Measurements from ENCODE around the gene ROBO4. TPM values are rescaled to one million over a fixed set of nuclear protein-coding genes. Genes with fewer than 3 reads are reported as not detected.

Gene ROBO4
- total and polyA plus RNA-seq, 10 donors: 6.7 to 246 (median 144) TPM

- Histone ChIP-seq H3K27ac (peak overlapping the region in 6 of 8 donors; percentile 20 to 83 (median 82)), H3K4me1 (peaks cover 0 to 16% (median 10%) of the 10 kb centered on the region in 6 donors), H3K4me3 (peak overlapping the region in 1 of 8 donors; percentile 72), H3K9me3 (no peaks in the 10 kb centered on the region), H3K27me3 (replicated peaks in 1 of 7) (peaks cover 0 to 16% (median 7%) of the 10 kb centered on the region in 7 donors), H3K36me3 (no peaks in the 10 kb centered on the region)
- intact Hi-C loops (cut with DNase I; ENCODE audit: low total_unique reads): no loop called here
- no peak for DNase-seq
- TF ChIP-seq POLR2A (IDR thresholded peaks at IDR 0.05): no peak
- TF ChIP-seq CTCF (IDR thresholded peaks at IDR 0.05 in 8 of 11, conservative IDR thresholded peaks at IDR 0.05 in 3 of 11): no peak
- no peak for TF ChIP-seq POLR2AphosphoS5 (IDR thresholded peaks at IDR 0.05)
- 90 to 95% (median 94%) methylated on average over 5 of the region's 5 CpGs for WGBS, 5 donors
These were observed 22.7 kb upstream of the ROBO4 start for GRCh38 chr11:124920356-124920755.

- H3K36me3 ChIP-seq: no peaks in the 10 kb centered on the region
- H3K9me3 ChIP-seq: no peaks in the 10 kb centered on the region
- DNase-seq: no peak
- H3K4me3 ChIP-seq: no peak overlapping the region
- intact Hi-C loops (cut with DNase I; ENCODE audit: low total_unique reads): no loop called here
- peaks cover 0 to 16% (median 7%) of the 10 kb centered on the region in 7 donors for H3K27me3 ChIP-seq (replicated peaks in 1 of 7)
- H3K4me1 ChIP-seq: peaks cover 0 to 16% (median 10%) of the 10 kb centered on the region in 6 donors
- TF ChIP-seq POLR2AphosphoS5 (IDR thresholded peaks at IDR 0.05) (no peak), CTCF (IDR thresholded peaks at IDR 0.05 in 8 of 11, conservative IDR thresholded peaks at IDR 0.05 in 3 of 11) (no peak), POLR2A (IDR thresholded peaks at IDR 0.05) (no peak)
- 94 to 100% (median 97%) methylated on average over 2 of the region's 2 CpGs for WGBS, 5 donors
- H3K27ac ChIP-seq: peak overlapping the region in 1 of 8 donors; percentile 81
These were observed 22.2 kb upstream of the ROBO4 start for GRCh38 chr11:124919898-124920297.

DNA sequence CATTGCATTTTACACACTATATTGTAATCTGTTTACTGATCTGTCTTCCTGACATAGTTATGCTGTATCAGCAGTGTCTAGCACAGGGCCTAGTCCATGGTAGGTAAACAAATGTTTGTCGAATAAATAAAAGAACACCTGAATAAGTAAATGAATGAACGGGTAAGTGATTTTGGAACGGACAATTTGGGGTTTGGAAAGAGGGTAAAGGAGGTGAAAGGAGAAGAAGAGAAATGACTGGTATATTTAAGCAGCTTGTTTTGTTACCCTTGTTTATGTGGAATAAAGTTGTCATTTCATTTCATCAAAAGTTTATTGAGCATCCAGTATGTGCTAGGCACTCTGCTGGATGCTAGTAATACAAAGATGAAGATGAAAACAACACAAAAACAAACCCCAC, 21.3 kb upstream of the ROBO4 start, which contains the start of gene HEPN1:
Gene HEPN1, plus strand, starts transcription at position 301 of the 400 bp plus-strand sequence.
- Histone ChIP-seq H3K27me3 (replicated peaks in 1 of 7) (peaks cover 0 to 16% (median 7%) of the 10 kb centered on the region in 7 donors), H3K4me3 (no peak within 1 kb of the TSS), H3K4me1 (peaks cover 0 to 16% (median 10%) of the 10 kb centered on the region in 6 donors), H3K9me3 (no peaks in the 10 kb centered on the region), H3K27ac (peak within 1 kb of the TSS in 1 of 8 donors; percentile 81), H3K36me3 (no peaks in the 10 kb centered on the region)
- DNase-seq: no peak
- no peak for TF ChIP-seq CTCF (IDR thresholded peaks at IDR 0.05 in 8 of 11, conservative IDR thresholded peaks at IDR 0.05 in 3 of 11)
- TF ChIP-seq POLR2A (IDR thresholded peaks at IDR 0.05): no peak
- TF ChIP-seq POLR2AphosphoS5 (IDR thresholded peaks at IDR 0.05): no peak
- intact Hi-C loops (cut with DNase I; ENCODE audit: low total_unique reads): no loop called here
- 91 to 97% (median 95%) methylated on average over 3 of the region's 3 CpGs for WGBS, 5 donors

- intact Hi-C loops (cut with DNase I; ENCODE audit: low total_unique reads): no loop called here
- H3K4me1 ChIP-seq: peaks cover 0 to 16% (median 10%) of the 10 kb centered on the region in 6 donors
- no peak overlapping the region for H3K27ac ChIP-seq
- H3K4me3 ChIP-seq: no peak overlapping the region
- no peaks in the 10 kb centered on the region for H3K36me3 ChIP-seq
- H3K27me3 ChIP-seq (replicated peaks in 1 of 7): peaks cover 0 to 15% (median 7%) of the 10 kb centered on the region in 7 donors
- TF ChIP-seq POLR2AphosphoS5 (IDR thresholded peaks at IDR 0.05) (no peak), POLR2A (IDR thresholded peaks at IDR 0.05) (no peak), CTCF (IDR thresholded peaks at IDR 0.05 in 8 of 11, conservative IDR thresholded peaks at IDR 0.05 in 3 of 11) (no peak)
- 74 to 90% (median 81%) methylated on average over 6 of the region's 6 CpGs for WGBS, 5 donors
- no peak for DNase-seq
- H3K9me3 ChIP-seq: peaks cover 0 to 6% (median 4%) of the 10 kb centered on the region in 8 donors
These were observed 19.5 kb upstream of the ROBO4 start for GRCh38 chr11:124917115-124917637.

Data from spleen (tissue), 11 donors.